Measurements from ENCODE around the gene CLIP1. TPM values are rescaled to one million over a fixed set of nuclear protein-coding genes. Genes with fewer than 3 reads are reported as not detected.
A peak's percentile ranks its signal among the peaks of the same experiment; 100 is the strongest.
"Not testable (repeated sequence)": the region's sequence is repeated elsewhere in the genome, so short reads cannot be mapped to it uniquely, and the experiment has no call there.

Gene CLIP1
- total RNA-seq, 3 donors from 2014 or later (not counting 1 experiment from before 2014, with no cell fraction given), result 67.1 to 88.5 (median 69.1) TPM

DNA sequence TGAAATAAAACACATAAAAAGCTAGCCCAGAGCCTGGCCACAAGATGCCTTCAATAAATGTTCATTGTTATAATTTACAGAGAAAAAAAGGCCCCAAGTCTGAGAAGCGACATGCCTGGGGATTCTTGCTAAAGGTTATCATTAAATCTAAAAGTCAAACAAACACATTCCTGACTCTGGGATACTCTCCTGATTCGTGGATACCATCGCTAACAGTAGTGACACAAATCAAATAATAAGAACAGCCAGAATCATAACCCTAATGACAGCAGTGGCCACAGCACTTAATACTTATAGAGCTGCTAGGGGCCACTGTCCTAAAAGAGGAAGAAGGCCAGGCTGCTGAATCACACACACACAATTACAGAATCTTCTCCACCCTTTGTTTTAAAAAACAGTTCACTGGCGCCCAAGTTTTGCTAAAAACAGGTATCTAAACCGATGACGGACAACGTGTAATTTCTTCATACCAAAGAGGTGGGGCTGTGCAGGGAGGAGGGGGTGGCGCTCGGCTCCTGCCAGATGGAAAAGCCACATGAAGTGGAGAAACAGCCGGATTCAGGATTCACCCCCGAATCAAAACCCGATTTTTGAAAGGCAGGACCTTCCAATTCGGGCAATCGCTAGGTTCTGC is 1.2 kb downstream of the CLIP1 start:
- Mint-ChIP-seq H3K36me3 (no peaks in the 10 kb centered on the region), H3K27me3 (ENCODE audit: low read depth in 2 of 2) (no peaks in the 10 kb centered on the region), H3K27ac (peak overlapping the region; percentile 77 to 85), H3K9me3 (no peaks in the 10 kb centered on the region), H3K4me3 (peak overlapping the region; percentile 94), H3K4me1 (peaks cover 13 to 23% of the 10 kb centered on the region in 2 donors)
- peak in 1 of 2 donors; percentile 33 for DNase-seq
- 9% methylated on average over 14 of the region's 14 CpGs for WGBS (ENCODE audit: insufficient coverage)
- TF ChIP-seq, protein P1, sequence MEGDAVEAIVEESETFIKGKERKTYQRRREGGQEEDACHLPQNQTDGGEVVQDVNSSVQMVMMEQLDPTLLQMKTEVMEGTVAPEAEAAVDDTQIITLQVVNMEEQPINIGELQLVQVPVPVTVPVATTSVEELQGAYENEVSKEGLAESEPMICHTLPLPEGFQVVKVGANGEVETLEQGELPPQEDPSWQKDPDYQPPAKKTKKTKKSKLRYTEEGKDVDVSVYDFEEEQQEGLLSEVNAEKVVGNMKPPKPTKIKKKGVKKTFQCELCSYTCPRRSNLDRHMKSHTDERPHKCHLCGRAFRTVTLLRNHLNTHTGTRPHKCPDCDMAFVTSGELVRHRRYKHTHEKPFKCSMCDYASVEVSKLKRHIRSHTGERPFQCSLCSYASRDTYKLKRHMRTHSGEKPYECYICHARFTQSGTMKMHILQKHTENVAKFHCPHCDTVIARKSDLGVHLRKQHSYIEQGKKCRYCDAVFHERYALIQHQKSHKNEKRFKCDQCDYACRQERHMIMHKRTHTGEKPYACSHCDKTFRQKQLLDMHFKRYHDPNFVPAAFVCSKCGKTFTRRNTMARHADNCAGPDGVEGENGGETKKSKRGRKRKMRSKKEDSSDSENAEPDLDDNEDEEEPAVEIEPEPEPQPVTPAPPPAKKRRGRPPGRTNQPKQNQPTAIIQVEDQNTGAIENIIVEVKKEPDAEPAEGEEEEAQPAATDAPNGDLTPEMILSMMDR (IDR thresholded peaks at IDR 0.05), result no peak
- H3K4me1 ChIP-seq (ENCODE audit: control insufficient read depth, insufficient read depth, low read length), result peaks cover 31% of the 10 kb centered on the region
- H3K9me3 ChIP-seq (ENCODE audit: control insufficient read depth, insufficient read depth, low read length), result no peaks in the 10 kb centered on the region
- ATAC-seq, result peak in 1 of 3 donors; percentile 21
- intact Hi-C loops (cut with micrococcal nuclease), result no loop called here
- peak overlapping the region; percentile 67 for H3K4me3 ChIP-seq (ENCODE audit: low read length)
- H3K36me3 ChIP-seq (ENCODE audit: control insufficient read depth, insufficient read depth, low read length), result peaks cover under 1% of the 10 kb centered on the region
- peak overlapping the region; percentile 73 for H3K27ac ChIP-seq (ENCODE audit: low read length)
- H3K27me3 ChIP-seq (ENCODE audit: control insufficient read depth, insufficient read depth, low read length), result no peaks in the 10 kb centered on the region

DNA sequence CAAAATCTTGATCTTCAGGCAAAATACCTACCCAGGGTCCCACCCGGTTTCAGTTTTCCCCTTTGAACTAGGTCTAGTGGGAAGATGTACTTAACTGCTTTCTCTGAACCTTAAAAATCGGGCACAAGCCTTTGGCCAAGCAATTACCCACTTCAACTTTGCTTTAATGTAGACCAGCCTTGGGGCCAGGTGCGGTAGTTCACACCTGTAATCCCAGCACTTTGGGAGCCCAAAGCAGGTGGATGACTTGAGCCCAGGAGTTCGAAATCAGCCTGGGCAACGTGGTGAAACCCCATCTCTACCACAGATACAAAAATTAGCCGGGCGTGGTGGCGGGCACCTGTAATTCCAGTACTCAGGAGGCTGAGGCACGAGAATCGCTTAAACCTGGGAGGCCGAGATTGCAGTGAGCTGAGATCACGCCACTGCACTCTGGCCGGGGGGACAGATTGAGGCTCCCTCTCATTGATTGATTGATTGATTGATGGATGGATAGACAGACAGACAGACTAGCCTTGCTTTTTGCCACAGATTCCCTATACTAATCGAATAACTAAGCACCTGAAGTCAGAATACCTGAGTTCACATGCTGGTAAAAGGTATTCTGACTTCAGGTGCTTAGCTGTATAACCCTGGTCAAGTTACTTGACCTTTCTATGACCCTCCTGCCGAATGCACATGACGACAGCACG is 1.9 kb downstream of the CLIP1 start:
- Mint-ChIP-seq H3K4me3 (peak overlapping the region; percentile 94), H3K36me3 (no peaks in the 10 kb centered on the region), H3K27ac (peak overlapping the region in 1 of 2 donors; percentile 85)

DNA sequence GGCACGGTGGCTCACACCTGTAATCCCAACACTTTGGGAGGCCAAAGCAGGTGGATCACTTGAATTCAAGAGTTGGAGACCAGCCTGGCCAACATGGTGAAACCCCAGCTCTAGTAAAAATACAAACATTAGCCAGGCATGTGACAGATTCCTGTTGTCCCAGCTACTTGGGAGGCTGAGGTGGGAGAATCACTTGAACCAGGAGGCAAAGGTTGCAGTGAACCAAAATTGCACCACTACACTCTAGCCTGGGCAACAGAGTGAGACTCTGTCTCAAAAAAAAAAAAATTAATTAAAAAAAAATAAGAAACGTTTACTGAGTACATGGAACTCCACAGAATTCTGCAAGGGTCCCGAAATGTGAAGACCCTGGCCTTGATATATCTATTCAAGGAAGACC is 3.4 kb downstream of the CLIP1 start:
- intact Hi-C loops (cut with micrococcal nuclease); H3K27me3 ChIP-seq (ENCODE audit: control insufficient read depth, insufficient read depth, low read length); H3K9me3 ChIP-seq (ENCODE audit: control insufficient read depth, insufficient read depth, low read length); H3K36me3 ChIP-seq (ENCODE audit: control insufficient read depth, insufficient read depth, low read length); H3K27ac ChIP-seq (ENCODE audit: low read length); H3K4me3 ChIP-seq (ENCODE audit: low read length); H3K4me3 Mint-ChIP-seq; H3K27ac Mint-ChIP-seq; H3K36me3 Mint-ChIP-seq; DNase-seq; ATAC-seq; H3K9me3 Mint-ChIP-seq; H3K27me3 Mint-ChIP-seq (ENCODE audit: low read depth in 2 of 2): not testable (repeated sequence)
- 95% methylated on average over 3 of the region's 3 CpGs for WGBS (ENCODE audit: insufficient coverage)
- H3K4me1 ChIP-seq (ENCODE audit: control insufficient read depth, insufficient read depth, low read length), result peaks cover 31% of the 10 kb centered on the region
- peaks cover 13 to 23% of the 10 kb centered on the region in 2 donors for H3K4me1 Mint-ChIP-seq

More for the DNA sequence above, 1.9 kb downstream of the CLIP1 start:
- Mint-ChIP-seq H3K9me3 (no peaks in the 10 kb centered on the region), H3K27me3 (ENCODE audit: low read depth in 2 of 2) (no peaks in the 10 kb centered on the region), H3K4me1 (peaks cover 13 to 23% of the 10 kb centered on the region in 2 donors)
- ATAC-seq (no peak), DNase-seq (no peak)
- H3K36me3 ChIP-seq (ENCODE audit: control insufficient read depth, insufficient read depth, low read length), result peaks cover 4% of the 10 kb centered on the region
- no peaks in the 10 kb centered on the region for H3K9me3 ChIP-seq (ENCODE audit: control insufficient read depth, insufficient read depth, low read length)
- H3K4me1 ChIP-seq (ENCODE audit: control insufficient read depth, insufficient read depth, low read length), result peaks cover 31% of the 10 kb centered on the region
- H3K4me3 ChIP-seq (ENCODE audit: low read length), result no peak overlapping the region
- 85% methylated on average over 17 of the region's 17 CpGs for WGBS (ENCODE audit: insufficient coverage)
- TF ChIP-seq, protein P1 (IDR thresholded peaks at IDR 0.05), result no peak
- no peaks in the 10 kb centered on the region for H3K27me3 ChIP-seq (ENCODE audit: control insufficient read depth, insufficient read depth, low read length)
- intact Hi-C loops (cut with micrococcal nuclease), result no loop called here
- no peak overlapping the region for H3K27ac ChIP-seq (ENCODE audit: low read length)

DNA sequence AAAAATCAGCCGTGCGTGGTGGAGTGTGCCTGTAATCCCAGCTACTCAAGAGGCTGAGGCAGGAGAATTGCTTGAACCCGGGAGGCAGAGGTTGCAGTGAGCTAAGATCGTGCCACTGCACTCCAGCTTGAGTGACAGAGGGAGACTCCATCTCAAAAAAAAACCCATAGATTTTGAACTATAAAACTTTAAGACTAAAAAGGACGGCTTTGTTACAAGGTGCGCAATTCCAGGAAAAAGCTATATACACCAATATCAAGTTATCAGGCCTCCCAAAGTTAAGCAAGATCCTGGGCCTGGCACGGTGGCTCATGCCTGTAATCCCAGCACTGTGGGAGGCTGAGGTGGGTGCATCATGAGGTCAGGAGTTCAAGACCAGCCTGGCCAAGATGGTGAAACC is 6.8 kb downstream of the CLIP1 start:
- H3K9me3 Mint-ChIP-seq; H3K27me3 ChIP-seq (ENCODE audit: control insufficient read depth, insufficient read depth, low read length); H3K36me3 Mint-ChIP-seq; H3K9me3 ChIP-seq (ENCODE audit: control insufficient read depth, insufficient read depth, low read length); ATAC-seq; H3K4me3 Mint-ChIP-seq; H3K4me1 ChIP-seq (ENCODE audit: control insufficient read depth, insufficient read depth, low read length); H3K36me3 ChIP-seq (ENCODE audit: control insufficient read depth, insufficient read depth, low read length); H3K27ac ChIP-seq (ENCODE audit: low read length); H3K27me3 Mint-ChIP-seq (ENCODE audit: low read depth in 2 of 2); intact Hi-C loops (cut with micrococcal nuclease); H3K4me3 ChIP-seq (ENCODE audit: low read length); H3K27ac Mint-ChIP-seq; DNase-seq: not testable (repeated sequence)
- peaks cover 12 to 22% of the 10 kb centered on the region in 2 donors for H3K4me1 Mint-ChIP-seq
- 94% methylated on average over 7 of the region's 7 CpGs for WGBS (ENCODE audit: insufficient coverage)
